Cardiac fibroblast (primary cell): Measurements from ENCODE around the gene AMDHD1.

ENCODE experiments used
- DNase-seq, 2 donors: peaks; one replicate each; pipeline versions ENCODE4 v3.0.0 to v3.0.0-alpha.2; 2010; ENCODE audit warnings: low read depth in 2 of 2
- H3K4me3 ChIP-seq, 2 donors: replicated peaks in 1 of 2; 1 replicate in 1 of 2; 2 replicates in 1 of 2; pipeline ENCODE4 v1.5.1; 2011; ENCODE audit warnings: low read depth in 2 of 2, low read length in 2 of 2, mild to moderate bottlenecking in 2 of 2, moderate library complexity in 1 of 2
- TF ChIP-seq, protein P1 (sequence below): IDR thresholded peaks from one replicate; pipeline ENCODE4 v1.5.1; 2011; ENCODE audit warnings: low read depth, mild to moderate bottlenecking, low read length, inconsistent platforms

The AMDHD1 gene

DNA sequence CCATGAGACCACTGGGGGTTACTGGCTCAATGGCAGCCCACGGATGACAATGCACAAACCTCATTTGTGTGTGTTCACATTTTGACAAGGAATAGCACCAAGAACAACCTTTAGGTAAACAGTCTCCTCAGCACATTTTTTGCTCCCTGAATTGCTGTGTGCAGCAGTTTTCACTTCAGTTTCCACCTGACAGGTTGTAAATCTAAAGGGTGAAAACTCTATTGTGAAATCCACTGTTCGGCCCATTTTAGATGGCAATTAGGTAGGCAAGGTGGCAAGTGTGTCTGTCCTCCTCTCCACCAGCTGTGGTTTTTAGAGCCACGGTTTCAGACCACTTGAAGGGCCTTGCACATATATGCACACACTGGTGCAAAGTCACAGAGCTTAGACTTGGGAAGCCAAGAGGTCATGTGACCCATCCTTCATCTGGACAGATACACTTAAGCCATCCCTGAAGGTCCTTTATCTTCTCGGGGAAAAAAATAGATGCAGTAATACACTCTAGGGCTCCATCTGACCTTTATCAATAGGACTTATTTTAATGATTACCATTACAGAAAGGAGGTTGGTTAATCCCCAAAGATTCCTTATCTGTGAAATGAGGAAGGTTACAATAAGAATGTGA, 29.8 kb downstream of the AMDHD1 start:
- no peak for DNase-seq
- no peak overlapping the region for H3K4me3 ChIP-seq
- TF ChIP-seq, protein P1, sequence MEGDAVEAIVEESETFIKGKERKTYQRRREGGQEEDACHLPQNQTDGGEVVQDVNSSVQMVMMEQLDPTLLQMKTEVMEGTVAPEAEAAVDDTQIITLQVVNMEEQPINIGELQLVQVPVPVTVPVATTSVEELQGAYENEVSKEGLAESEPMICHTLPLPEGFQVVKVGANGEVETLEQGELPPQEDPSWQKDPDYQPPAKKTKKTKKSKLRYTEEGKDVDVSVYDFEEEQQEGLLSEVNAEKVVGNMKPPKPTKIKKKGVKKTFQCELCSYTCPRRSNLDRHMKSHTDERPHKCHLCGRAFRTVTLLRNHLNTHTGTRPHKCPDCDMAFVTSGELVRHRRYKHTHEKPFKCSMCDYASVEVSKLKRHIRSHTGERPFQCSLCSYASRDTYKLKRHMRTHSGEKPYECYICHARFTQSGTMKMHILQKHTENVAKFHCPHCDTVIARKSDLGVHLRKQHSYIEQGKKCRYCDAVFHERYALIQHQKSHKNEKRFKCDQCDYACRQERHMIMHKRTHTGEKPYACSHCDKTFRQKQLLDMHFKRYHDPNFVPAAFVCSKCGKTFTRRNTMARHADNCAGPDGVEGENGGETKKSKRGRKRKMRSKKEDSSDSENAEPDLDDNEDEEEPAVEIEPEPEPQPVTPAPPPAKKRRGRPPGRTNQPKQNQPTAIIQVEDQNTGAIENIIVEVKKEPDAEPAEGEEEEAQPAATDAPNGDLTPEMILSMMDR: no peak

DNA sequence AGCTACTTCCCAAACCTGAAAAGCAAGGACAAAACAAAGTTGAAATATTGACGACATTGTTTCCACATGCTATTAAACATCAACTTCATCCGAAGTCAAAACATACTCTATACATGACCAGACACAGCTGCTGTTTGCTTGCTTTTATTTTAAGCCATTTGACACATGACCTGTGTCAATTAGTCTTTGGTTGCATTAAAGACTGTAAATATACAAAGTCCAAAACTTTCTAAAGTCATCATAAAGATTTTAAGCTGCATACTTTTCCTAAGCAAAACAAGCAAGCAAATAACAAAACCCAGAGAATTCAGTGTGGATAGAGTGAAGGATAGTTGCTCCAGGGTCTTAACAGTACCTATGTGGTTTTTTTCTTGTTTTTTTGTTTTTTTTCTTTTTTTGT, 31.2 kb downstream of the AMDHD1 start:
- DNase-seq: no peak
- H3K4me3 ChIP-seq: no peak overlapping the region
- TF ChIP-seq, protein P1: no peak

DNA sequence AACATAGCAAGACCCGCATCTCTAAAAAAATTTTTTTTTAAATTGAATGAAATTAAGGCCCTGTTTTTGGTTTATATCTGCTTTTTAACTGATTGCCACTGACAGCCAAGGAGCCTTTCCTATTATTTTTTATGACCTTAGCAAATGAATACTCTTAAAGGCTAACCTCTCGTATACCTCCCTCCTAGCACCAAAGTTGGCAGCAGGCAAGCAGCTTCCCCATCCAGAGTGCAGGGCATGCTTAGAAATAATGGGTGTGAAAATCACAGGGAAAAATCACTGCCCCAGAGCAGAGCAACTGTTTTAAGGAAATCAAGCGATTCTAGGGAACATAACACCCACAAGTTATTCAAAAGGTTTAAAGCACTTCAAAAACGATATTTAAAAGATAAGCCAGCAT, 32.4 kb downstream of the AMDHD1 start:
- no peak overlapping the region for H3K4me3 ChIP-seq
- DNase-seq: no peak
- TF ChIP-seq, protein P1: no peak

DNA sequence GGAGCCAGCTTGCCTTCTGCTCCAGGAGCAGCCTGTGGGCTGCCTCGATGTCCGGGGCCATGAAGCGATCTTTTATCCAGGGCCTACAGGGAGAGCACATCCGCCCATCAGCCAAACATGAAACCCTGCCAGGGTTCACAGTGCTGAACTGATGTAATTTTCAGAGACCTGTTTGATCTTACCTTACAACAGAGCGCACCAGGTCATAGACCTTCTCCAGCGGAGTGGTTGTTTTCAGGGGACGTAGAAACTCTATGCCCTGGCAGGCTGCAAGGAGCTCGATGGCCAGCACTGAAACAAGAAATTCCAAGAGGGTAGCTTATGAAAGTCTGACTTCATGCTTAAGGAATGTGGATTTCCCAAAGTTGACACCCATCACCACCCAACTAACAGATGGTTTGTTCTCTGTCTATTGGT, 33.3 kb downstream of the AMDHD1 start:
- peak; percentile 26 to 51 for DNase-seq
- TF ChIP-seq, protein P1: no peak
- no peak overlapping the region for H3K4me3 ChIP-seq

DNA sequence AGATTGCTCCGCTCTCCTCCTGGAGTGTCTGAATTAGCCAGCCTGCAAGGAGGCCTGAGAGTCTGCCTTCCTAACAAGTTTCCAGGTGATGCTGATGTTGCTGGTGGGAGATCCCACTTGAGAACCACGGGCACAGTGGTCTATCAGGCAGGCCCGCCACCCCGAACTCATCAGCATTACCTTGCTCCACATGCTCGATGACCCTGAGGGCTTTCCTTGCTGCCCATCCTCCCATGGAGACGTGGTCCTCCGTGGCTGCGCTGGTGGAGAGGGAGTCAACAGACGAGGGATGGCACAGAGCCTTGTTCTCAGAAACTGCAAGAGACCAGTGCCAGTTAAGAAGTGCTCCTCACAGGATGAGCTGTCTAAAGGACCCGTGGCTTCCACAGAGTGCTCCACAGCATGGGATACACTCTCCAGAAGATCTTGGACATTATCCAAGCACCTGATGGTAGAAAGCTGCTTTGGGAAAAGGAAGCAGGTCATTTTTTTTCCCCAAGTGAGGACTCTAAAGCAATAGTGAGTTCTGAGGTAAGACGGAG, 34.7 kb downstream of the AMDHD1 start:
- H3K4me3 ChIP-seq: no peak overlapping the region
- TF ChIP-seq, protein P1: no peak
- DNase-seq: no peak

DNA sequence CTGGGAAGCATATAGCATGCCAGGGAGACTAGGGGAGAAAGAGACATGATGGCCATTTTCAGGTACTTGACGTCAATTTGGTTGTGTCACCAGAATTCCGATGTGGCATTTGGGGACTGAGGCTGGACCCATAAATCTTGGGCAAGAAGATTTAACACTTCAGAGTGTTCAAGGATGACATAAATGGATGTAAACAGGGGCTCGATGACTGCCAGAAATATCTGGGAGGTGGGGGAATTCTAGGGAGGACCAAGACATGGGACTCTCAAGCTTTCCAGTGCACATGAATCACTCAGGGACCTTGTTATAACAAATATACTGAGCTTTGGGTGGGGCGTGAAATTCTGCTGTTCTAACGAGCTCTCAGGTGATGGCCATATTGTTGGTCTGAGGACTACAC, 35.2 kb downstream of the AMDHD1 start:
- TF ChIP-seq, protein P1: no peak
- no peak overlapping the region for H3K4me3 ChIP-seq
- DNase-seq: no peak

DNA sequence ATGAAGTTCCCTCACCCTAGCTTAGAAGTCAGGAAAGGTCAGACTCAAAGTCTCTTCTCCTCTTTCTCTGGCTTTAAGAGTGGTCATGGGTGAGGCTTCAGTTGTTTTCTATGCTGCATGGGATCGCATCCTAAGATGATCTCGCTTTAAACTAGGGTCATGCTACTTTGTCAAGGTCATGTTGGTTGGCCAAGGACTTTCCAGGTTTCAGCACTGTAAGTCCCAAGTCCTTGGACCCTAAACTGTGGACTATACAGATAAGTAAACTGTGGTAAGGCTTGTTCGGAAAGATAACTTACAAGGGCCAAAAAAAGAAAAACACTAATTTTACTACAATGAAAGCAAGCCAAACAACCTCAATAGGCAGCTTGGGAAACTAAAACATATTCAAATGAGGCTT, 35.6 kb downstream of the AMDHD1 start:
- DNase-seq: no peak
- TF ChIP-seq, protein P1: no peak
- H3K4me3 ChIP-seq: no peak overlapping the region
